ENCODE measurements around the gene FASLG. TPM values are rescaled to one million over a fixed set of nuclear protein-coding genes. Genes with fewer than 3 reads are reported as not detected.

FASLG gene
- total RNA-seq, 4 donors from 2014 or later, result 0.35 to 1.5 TPM; not detected in 2

DNA sequence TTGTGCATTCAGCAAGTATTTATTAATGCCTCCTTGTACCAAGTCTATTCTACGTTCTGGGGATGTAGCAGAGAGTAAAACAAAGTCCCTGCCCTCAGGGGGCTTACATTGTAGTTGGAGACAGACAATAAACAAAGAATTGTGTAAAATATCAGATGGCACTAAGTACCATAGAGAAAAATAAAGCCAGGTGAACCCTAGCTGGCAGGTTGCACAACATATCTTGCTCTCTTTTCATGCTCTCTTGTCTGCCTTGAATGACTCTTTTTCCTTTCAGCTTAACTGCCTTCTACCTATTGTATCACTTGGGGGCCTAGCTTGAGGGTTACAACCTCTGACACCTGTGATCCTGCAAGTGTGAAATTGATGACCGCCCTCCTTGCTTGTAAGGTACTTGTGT is 20.7 kb upstream of the FASLG start:
- H3K4me1 ChIP-seq, result no peaks in the 10 kb centered on the region
- DNase-seq, result no peak
- no peaks in the 10 kb centered on the region for H3K9me3 ChIP-seq
- no peaks in the 10 kb centered on the region for H3K36me3 ChIP-seq
- H3K27ac ChIP-seq, result peak overlapping the region in 2 of 4 donors; percentile 25 to 45
- H3K4me3 ChIP-seq, result no peak overlapping the region
- TF ChIP-seq POLR2A (IDR thresholded peaks at IDR 0.05), result no peak
- TF ChIP-seq, protein P1, sequence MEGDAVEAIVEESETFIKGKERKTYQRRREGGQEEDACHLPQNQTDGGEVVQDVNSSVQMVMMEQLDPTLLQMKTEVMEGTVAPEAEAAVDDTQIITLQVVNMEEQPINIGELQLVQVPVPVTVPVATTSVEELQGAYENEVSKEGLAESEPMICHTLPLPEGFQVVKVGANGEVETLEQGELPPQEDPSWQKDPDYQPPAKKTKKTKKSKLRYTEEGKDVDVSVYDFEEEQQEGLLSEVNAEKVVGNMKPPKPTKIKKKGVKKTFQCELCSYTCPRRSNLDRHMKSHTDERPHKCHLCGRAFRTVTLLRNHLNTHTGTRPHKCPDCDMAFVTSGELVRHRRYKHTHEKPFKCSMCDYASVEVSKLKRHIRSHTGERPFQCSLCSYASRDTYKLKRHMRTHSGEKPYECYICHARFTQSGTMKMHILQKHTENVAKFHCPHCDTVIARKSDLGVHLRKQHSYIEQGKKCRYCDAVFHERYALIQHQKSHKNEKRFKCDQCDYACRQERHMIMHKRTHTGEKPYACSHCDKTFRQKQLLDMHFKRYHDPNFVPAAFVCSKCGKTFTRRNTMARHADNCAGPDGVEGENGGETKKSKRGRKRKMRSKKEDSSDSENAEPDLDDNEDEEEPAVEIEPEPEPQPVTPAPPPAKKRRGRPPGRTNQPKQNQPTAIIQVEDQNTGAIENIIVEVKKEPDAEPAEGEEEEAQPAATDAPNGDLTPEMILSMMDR (IDR thresholded peaks at IDR 0.05), result no peak
- H3K27me3 ChIP-seq, result no peaks in the 10 kb centered on the region

DNA sequence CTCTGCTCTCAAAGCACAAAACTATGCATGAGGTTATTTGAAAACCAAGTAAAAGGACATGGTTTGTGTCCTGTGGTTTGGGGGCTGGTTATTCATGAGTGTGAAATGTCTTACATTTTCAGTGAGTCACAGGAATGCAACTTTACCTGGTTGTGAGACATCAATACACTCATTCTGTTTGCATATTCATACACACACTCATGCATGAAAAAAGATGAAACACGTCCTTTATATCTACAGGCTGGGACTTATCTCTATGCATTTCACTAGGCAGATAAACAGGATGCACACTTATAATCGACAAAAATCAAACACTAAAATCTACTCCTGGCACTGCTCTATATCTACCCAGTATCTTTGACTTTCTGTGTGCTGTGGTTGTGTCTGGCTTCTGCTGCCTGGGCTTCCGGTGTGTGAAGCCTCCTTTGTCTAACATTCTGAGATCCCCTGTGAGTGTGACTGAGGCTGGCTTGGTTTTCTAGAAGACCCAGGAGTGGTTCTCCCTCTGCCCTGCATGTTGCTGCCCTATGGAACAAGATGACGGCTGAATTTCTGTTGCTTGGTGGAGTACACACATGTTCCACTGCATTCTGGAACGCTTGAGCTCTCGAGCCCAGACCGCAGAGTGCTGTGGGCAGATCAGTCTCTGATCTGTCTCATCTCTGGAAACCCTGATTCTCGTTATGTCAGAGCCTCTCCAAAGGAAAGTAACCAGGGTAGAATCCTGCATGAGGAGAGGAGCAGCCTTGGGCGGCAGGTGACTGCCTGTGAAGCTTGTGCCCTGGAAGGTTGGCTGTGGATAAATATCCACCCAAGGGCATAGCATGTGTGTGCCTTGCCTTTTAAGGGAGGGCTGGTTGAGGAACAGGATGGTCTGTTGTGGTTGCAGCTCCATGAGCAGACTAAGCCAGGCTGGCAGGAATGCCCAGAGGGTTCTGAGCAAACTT is 19.7 kb upstream of the FASLG start:
- DNase-seq, result peak in 2 of 3 donors; percentile 36 to 66
- Histone ChIP-seq H3K9me3 (no peaks in the 10 kb centered on the region), H3K27ac (peak overlapping the region in 3 of 4 donors; percentile 22 to 51 (median 26)), H3K27me3 (no peaks in the 10 kb centered on the region), H3K4me3 (no peak overlapping the region), H3K36me3 (no peaks in the 10 kb centered on the region), H3K4me1 (no peaks in the 10 kb centered on the region)
- TF ChIP-seq, protein P1 (IDR thresholded peaks at IDR 0.05), result no peak

DNA sequence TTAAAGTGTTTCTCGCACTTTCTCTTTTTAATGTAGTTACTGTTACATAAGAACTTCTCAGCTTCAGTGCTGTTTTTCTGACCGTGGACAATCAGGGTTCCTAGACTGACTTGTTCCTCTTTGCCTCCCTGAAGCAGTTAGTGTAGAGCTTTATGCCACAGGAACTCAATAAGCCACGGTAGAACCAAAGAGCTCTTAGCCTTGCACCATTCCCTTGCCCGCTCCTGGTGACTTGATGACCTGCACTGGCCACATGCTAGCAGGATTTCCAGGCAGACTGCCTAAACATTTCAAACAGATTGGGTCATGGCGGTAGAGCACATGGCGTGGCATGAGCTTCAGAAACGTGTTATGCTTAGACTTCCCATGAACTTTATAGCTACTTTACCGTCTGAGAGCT is 18.8 kb upstream of the FASLG start:
- no peaks in the 10 kb centered on the region for H3K27me3 ChIP-seq
- no peaks in the 10 kb centered on the region for H3K9me3 ChIP-seq
- no peaks in the 10 kb centered on the region for H3K4me1 ChIP-seq
- no peaks in the 10 kb centered on the region for H3K36me3 ChIP-seq
- no peak overlapping the region for H3K4me3 ChIP-seq
- DNase-seq, result no peak
- TF ChIP-seq, protein P1 (IDR thresholded peaks at IDR 0.05), result no peak
- TF ChIP-seq POLR2A (IDR thresholded peaks at IDR 0.05), result no peak
- H3K27ac ChIP-seq, result no peak overlapping the region

DNA sequence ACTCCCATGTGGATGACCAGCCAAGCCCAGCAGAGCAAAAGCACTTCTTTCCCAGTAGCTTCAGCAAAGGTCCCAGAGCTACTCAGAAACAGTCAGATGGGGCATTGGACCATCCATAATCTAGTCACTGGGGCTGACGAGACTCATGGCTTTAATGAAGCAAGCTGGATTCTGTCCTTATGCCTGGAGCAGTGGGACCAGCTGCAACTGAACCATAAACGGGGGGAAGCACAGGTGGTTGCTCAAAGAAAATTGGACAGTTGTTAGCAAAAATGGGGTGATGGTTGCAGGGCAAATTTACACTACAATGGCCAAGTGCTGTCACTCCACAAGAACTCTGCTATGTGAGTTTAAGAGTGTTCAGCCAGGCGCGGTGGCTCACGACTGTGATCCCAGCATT is 17.4 kb upstream of the FASLG start:
- Histone ChIP-seq H3K4me3 (no peak overlapping the region), H3K9me3 (no peaks in the 10 kb centered on the region), H3K36me3 (no peaks in the 10 kb centered on the region), H3K4me1 (no peaks in the 10 kb centered on the region), H3K27me3 (no peaks in the 10 kb centered on the region), H3K27ac (no peak overlapping the region)
- DNase-seq, result no peak
- no peak for TF ChIP-seq POLR2A (IDR thresholded peaks at IDR 0.05)
- TF ChIP-seq, protein P1 (IDR thresholded peaks at IDR 0.05), result no peak

DNA sequence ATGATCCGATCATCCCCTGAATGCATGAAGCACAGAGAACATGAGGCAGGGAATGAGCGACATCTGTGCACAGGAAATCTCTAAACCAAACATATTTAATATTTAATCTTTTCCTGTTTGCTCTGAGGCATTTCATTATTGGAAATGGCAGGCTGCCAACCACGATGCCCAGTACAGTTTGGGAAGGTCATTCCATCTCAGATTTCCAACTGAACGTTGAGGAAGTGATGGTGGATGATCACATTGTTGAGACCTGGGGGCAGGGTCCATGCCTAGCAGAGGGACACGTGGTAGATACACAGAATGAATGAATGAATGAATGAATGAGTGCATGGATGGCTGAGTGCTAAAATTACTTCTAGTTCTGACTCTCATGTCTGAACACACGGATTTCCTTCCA is 15.9 kb upstream of the FASLG start:
- Histone ChIP-seq H3K4me3 (no peak overlapping the region), H3K36me3 (no peaks in the 10 kb centered on the region), H3K9me3 (no peaks in the 10 kb centered on the region), H3K27ac (no peak overlapping the region), H3K27me3 (no peaks in the 10 kb centered on the region), H3K4me1 (no peaks in the 10 kb centered on the region)
- TF ChIP-seq, protein P1 (IDR thresholded peaks at IDR 0.05), result no peak
- no peak for TF ChIP-seq POLR2A (IDR thresholded peaks at IDR 0.05)
- DNase-seq, result no peak
